Measurements from ENCODE around the gene TMEM92.
A peak's percentile ranks its signal among the peaks of the same experiment; 100 is the strongest.

Gene TMEM92
- total RNA-seq: 0 to 1.4 (median 0) reads per million in 17 experiments

DNA sequence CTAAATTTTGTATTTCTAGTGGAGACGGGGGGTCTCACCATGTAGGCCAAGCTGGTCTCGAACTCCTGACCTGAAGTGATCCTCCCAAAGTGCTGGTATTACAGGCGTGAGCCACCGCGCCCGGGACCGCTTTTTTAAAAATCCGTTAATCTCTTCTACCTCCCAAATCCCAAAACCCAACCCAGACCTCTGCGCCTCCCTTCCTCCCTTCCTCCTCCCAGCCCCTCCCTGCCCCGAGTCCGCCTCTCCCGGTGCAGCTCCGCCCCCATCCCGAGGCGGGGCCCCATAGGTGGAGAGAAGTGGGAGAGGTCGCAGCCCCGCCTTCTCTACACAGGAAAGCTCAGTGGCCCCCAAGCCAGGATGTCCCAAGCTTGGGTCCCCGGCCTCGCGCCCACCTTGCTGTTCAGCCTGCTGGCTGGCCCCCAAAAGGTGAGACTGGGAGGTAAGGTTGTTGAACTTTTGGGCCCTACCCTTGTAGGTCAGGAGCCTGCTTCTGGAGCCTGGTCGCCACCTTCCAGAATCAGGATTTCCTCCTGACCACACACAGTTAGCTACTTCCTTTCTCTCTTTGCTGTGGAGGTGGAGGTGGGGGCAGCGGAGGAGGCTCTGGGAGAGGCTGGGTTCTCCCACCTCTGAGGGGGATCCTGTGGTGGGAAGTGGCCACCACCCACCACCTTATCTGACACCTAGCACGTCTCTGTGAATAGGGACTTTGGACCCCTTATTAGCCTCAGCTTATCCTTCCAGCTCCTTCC, at the start of gene TMEM92:
Gene TMEM92, plus strand, starts transcription at position 325 of the 755 bp plus-strand sequence. Its CDS starts 36 bp downstream, at position 361.
- peak in 2 of 4 experiments; percentile 26 to 45 for DNase-seq

DNA sequence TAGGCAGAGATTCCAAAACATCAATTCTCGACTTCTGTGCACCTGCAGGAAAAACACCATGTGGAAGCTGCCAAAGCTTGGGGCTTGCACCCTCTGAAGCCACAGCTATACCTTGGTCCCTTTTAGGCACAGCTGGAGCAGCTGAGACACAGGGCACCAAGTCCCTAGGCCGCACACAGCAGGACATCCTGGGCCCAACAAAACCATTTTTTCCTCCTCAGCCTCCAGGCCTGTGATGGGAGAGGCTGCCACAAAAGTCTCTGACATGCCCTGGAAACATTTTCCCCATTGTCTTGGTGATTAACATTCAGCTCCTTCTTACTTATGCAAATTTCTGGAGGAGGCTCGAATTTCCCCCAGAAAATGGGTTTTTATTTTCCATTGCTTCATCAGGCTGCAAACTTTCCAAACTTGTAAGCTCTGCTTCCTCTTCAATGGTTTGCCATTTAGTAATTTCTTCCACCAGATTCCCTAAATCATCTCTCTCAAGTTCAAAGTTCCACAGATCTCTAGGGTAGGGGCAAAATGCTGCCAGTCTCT, 48.5 kb upstream of the TMEM92 start:
- DNase-seq: peak in 1 of 4 experiments; percentile 20

DNA sequence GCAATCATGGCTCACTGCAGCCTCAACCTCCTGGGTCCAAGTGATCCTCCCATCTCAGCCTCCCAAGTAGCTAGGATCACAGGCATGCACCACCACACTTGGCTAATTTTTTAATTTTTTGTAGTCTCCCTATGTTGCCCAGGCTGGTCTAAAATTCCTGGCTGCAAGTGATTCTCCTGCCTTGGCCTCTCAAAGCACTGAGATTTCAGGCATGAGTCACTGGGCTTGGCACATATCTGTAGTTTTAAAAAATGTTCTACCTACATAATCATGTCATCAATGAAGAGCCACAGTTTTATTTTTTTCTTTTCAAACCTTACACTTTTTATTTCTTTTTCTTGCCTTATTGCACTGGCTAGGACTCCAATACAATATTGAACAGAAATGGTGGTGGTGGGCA, 39.7 kb upstream of the TMEM92 start:
- DNase-seq: no peak

DNA sequence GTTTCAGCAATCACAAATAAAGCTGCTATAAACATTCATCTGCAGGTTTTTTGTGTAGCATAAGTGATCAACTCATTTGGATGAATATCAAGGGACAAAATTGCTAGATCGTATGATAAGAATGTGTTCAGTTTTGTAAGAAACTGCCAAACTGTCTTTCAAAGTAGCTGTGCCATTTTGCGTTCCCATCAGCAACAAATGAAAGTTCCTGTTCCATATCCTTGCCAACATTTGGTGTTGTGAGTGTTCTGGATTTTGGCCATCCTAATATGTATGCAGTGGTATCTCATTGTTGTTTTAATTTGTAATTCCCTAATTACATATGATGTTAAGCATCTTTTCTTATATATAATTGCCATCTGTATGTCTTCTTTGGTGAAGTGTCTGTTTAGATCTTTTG, 36.4 kb upstream of the TMEM92 start:
- no peak for DNase-seq

DNA sequence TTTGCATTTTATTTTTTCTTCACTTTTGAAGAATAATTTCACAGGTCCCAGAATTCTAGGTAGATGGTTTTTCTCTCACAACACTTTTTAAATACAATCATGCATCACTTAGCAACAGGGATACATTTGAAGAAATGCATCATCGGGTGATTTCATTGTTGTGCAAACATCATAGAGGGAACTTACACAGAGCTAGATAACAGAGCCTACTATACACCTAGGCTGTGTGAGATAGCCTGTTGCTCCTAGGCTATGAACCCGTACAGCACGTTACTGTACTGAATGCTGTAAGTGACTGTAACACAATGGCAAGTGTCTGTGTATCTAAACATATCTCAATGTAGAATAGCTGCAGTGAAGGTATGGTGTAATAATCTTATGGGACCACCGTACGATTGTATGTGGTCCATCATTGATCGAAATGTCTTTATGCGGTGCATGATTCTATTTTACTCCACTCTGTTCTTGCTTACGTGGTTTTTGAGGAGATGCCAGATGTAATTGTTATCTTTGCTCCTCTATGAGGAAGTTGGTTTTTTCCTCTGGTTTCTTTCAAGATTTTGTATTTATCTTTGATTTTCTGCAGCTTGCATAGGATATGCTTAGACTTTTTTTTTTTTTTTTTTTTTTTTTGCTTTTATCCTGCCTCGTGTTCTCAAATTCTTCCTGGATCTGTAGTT, 35.5 kb upstream of the TMEM92 start:
- DNase-seq: peak in 1 of 4 experiments; percentile 36

DNA sequence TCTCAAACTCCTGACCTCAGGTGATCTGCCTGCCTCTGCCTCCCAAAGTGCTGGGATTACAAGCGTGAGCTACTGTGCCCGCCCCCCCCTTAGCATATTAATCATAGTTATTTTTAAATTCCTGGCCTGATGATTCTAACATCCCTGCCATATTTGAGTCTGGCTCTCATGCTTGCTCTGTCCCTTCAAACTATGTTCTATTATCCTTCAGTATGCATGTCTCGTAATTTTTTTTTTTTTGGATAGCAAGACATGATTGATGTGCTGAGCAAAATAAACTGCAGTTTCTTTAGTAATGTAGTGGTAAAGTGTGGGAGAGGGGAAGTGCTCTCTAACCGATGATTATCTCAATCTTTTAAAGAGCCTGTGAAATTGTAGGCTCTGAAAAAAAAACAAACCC, 34.3 kb upstream of the TMEM92 start:
- peak in 1 of 4 experiments; percentile 40 for DNase-seq

DNA sequence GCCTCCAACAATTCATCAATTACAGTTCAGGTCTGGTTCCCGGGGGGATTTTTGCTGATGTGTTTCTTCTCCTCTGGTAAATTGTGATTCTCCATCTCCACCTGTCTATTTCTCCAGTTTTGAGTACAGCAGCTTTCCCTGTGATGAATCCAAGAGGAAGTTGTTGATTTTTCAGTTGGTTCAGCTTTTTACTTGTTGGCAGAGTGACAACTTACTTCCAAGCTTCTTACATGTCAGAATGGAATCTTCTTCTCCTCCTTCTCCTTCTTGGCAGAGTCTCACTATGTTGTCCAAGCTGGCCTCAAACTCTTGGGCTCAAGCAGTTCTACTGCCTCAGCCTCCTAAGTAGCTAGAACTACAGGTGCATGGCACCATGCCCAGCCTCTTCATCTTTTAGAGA, 33.4 kb upstream of the TMEM92 start:
- peak in 2 of 4 experiments; percentile 30 to 45 for DNase-seq

DNA sequence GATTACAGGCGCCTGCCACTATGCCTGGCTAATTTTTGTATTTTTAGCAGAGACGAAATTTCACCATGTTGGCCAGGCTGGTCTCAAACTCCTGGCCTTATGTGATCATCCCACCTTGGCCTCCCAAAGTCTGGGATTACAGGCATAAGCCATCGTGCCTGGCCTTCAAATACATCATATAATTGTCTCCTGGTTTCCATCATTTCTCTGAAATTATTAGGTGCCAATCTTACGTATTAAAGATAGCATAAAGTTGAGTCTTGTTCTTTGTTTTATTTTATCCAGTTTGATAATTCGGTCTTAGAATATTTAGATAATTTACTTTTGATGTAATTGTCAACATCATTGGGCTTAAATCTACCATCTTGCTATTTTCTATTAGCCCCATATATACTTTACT, 32.8 kb upstream of the TMEM92 start:
- no peak for DNase-seq

DNA sequence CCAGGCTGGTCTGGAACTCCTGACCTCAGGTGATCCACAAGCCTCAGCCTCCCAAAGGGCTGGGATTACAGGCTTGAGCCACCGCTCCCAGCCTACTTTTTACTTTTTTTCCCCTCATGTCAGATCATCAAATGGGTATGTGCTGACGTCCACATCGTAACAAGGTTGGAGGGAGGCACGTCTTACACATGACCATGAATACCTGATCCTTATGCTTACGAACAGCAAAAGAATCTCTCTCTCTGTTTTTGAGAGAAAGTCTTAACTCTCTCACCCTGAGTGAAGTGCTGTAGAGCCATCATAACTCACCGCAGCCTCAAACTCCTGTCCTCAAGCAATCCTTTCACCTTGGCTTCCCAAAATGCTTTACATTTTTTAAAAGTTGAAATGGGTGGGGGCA, 29.5 kb upstream of the TMEM92 start:
- no peak for DNase-seq

DNA sequence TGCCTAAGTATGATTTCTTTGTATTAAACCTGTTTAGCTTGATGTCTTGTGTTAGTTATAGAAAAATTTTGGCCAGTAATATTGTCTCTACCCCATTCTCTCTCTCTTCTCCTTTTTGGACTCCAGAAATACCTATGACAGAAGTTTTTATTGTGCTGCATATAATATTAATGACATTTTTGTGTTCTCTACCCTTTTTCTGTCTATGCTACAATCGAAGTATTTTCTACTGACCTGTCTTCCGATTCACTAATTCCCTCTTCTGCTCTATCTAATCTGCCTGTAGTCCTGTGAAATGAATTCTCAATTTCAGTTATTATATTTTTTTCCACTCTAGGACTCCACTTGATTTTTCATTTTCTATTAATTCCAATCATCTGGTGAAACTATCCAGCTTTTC, 26.0 kb upstream of the TMEM92 start:
- DNase-seq: no peak

DNA sequence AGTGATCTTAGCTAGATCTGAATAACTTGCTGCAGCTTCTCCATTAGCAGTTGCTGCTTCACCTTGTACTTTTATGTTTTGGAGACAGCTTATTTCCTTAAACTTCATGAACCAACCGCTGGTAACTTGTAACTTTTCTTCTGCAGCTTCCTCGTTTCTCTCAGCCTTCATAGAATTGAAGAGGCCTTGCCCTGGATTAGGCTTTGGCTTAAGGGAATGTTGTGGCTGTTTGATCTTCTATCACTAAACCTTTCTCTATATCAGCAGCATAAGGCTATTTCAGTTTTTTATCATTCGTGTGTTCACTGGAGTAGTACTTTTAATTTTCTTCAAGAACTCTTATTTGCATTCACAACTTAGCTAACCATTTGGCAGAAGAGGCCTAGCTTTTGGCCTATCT, 21.5 kb upstream of the TMEM92 start:
- no peak for DNase-seq

DNA sequence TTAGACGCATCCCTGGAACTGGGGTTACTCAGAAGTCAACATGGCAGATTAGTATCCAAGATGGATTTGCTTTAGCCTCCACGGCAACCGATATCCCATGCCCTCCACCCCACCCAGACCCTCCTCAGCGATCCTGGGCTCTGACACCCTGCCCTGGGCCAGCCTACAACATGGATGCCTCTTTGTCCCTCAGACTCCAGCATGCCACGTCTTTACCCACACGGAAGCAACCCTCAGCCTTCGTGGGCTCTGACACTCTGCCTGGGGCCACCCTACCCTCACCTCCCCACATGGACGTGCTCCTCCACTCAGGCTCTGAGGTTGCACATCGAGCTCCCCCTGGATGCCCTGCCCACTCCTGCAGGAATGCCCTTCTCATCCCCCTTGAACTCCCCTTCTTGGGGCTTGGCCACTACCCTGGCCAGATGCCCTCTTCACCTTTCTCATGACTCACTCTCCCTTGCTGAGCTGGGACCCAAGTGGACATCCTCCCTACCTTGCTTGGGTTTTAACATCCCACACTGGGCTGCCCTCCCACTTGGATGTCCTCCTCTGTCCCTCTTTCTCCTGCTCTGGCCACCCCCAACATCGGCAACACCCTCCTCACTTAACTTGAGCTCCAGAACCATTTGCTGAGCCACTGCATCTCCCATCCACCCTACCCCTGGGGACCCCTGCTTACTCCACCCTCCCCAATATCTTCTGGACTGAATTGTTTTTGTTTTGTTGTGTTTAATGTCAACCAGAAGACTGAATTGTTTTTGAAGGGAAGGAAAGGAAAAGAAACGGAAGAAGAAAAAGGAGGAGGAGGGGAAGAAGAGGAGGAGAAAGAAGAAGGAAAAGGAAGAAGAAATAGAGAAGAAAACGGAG, 18.3 kb upstream of the TMEM92 start:
- DNase-seq: no peak

DNA sequence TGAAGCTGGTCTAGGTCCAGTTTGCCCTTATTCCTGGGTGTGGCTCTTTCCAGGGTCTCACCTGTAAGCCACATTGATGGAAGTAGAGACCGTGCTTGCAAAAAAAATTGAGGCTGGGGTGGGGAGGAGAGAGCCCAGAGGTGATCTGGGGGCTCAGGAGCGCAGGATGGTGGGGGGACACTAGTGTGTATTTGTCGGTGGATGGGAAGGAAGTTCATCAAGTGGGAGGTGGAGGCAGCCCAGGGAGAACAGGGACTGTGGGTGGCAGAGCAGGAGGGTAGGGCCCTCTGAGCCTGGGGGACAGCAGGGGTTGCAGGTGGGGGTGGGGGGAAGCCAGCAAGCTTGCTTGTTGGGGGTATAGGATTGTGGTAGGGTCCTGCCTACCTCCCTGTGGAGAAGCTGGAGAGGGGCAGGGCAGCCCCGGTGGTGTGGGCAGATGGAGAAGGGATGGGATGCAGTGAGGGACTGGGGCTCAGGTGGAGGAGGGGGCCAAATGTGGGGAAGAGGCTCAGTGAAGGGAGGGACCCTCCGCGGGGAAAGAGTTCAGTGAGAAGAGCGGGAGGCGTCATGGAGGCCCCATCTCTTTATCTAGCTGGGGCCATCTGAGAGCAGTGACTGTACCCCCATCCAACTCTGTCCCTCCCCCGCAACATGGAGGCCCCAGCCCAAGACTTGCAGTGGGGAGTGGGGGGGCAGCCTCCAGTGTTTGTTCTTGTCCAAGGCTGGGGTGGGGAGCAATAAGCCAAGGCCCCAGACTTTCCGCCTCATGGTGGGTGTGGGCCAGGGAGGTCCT, 17.2 kb upstream of the TMEM92 start:
- no peak for DNase-seq

DNA sequence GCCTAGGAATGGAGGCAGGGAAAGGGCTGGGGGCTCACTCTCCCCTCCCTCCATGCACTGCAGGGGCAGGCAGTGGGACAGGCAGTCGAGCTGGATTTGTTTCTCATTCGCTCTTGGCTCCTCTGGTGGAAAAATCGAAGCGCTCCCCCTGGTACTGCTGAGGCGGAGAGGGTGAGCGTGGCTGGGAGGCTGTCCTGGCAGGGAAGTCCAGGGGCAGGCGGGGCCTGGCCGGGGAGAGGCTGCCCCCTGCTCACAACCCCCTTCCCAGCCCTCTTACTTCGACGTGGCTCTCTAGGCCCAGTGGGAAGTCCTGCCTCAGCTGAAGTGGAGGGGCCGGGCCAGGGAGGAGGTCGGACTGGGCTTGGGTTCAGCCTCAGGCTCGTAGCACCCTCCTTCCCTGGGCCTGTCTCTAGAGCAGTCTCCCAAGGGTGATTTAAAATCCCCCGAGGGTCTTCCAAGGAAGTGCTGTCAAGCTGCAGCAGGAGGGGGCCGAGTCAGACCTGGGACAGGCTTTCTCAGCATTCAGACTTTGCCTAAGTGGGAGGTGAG, 16.5 kb upstream of the TMEM92 start:
- no peak for DNase-seq

DNA sequence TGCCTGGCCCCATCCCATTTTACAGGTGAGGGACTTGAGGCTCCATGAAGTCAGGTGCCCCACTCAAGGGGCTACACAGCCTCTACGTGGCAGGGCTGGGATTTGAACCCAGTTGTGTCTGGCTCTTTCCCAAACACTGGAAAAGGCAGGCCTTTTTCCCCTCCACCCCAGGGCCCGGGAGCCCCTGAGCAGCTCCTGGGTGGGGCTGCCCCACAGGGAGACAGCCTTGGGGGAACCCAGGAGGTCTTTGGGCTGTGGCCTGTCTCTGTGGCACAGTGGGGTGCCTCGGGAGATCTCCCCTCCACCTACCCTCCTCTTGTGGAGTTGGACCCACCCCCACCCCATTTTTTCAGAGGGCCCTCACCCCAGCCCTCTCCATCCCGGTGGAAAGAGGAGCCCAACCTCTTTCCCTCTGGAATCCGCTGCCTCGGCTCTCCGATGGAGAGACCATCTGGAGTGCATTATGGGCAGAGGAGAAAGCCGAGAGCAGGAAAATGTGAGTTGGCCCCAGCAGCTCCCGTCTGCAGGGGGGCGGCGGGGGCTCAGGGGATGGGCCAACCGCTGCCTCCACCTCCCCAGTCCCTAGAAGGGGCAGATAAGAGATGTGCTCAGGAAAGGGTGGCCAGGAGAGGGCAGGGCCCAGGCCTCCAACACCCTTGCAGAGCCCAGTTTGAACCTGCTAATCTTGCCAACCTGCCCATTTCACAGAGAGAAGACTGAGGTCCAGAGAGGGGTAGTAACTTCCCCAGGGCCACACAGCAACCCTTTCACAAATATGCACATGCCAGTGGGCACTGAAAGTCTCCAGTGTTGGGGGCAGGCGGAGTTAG, 15.4 kb upstream of the TMEM92 start:
- DNase-seq: no peak

DNA sequence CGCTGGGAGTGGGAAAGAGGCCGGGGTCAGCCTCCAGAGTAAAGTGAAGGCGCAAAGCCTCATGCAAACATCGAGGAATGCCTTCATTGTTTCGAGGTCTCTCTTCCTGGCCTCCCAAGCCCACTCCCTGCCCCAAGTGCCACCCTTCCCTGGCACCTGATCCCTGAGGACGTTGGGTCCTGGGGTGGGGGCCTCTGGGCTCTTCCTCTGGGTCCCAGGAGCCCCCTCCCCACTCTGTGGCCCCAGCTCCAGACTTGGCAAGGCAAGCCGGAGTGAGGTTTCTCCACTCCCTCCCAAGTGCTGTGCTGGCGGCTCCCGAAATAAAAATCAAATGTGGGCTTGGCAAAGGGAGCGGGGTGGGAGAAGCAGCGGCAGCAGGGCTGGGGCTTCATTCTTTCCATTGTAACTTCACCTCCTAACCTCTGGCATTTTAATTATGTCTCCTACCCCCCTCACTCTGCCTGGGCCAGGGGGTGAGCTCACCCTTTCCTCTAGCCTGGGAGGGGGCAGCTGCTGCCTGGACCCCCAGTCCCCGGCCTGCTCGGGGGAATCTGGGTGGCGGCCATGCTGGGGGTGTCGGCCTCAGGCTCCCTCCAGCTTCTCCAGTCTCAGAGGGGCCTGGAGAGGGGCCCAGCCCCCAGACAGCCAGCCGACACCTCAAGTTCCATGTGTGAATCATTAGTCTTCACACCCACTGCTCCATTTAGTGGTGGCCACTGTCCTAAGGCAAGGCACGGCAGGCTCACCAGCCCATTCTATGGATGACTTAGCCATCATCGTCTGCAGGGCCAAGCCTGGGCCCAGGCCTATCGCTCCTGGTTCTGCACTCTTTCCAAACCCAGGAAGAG, 14.6 kb upstream of the TMEM92 start:
- no peak for DNase-seq

DNA sequence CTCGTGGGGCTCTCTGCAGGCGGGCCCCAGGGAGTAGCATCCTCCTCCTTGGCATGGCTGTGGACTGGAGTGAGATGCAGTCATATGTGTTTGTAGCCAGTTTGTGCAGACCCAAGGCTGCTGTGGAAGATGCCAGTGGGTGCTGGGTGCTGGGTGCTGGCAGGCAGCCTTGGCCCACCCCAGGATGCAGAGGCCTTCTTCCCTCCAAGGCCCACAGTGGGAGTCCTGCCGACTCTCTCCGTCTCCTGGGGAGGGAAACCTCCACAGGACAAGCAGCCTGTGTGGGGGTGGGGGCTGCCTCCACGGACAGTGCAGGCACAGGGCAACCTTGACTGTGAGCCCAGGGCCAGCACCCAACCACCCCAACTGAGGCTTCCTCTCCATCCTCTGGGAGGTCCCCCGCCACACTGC, 13.8 kb upstream of the TMEM92 start:
- no peak for DNase-seq

DNA sequence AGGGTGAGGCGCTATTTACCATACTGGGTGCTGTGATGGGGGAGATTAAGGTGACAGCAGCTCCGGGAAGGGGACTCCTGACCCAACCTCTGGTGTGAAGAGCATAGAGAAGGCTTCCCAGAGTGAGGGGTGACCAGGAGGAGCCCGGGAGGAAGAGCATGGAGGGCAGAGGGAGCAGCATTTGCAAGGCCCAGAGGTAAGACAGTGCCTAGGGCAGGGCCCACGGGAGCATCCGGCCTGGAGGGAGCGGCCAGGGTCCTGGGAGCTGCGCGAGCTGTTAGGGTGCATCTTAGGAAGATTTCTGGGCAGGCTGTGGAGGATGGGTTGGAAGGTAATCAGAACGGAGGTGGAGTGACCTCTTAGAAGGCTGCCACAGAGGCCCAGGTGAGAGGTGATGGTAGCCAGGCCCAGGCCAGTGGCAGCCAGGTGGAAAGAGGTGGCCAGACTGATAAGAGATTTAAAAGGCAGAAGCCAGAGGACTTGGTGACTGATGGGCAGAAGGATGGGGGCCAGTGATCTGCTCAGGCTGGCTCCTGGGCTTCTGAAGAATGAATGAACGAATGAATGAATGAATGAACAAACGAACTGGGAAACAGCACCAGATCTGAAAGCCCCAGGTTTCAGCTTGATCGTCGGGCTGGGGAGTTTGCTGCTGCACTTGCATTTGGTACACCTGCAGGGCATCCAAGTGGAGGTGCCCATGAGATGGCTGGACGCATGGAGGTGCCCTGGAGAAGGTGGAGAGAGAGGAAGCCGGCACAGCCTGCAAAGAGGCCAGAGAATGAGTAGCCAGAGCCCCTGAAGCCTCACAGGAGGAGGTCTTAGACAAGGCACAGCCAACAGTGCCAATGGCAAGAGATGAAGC, 13.0 kb upstream of the TMEM92 start:
- DNase-seq: no peak
